Stimulated activated CD4-positive, alpha-beta T cell treated with anti-CD3 and anti-CD28 coated beads, Interleukin-4, amount 100 ng/mL, for 4 hours (primary cell): ENCODE data around the gene USH1G.

ENCODE experiments used
- DNase-seq, 2 experiments: peaks; one replicate each; pipeline ENCODE4 v3.0.0-alpha.2; 2020

The USH1G gene

DNA sequence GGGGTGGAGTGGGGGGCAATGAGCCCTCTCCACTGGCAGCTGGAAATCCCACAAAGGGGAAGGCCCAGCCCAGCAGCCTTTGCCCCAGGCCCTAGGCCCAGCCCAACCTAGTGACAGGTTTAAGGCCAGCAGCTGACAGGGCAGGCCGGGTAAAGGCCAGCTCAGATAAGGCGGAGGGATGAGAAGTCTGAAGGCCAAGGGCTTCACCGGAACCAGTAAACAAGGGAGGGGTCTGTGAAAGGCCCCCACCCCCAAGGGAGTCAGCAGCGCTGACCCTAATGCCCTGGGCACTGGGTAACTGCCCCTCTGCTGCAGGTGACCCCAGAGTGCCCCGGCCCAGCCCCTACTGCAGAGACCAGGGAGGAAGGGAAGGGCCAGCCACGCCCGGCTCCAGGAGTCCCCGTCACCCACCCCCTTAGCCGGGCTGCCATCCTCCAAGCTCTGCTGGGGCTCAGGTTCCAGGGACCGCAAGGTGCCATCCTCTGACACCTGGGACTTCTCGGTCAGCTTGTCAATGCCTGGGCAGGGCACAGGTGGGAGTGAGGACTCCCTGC is 30.2 kb upstream of the USH1G start:
- no peak for DNase-seq

DNA sequence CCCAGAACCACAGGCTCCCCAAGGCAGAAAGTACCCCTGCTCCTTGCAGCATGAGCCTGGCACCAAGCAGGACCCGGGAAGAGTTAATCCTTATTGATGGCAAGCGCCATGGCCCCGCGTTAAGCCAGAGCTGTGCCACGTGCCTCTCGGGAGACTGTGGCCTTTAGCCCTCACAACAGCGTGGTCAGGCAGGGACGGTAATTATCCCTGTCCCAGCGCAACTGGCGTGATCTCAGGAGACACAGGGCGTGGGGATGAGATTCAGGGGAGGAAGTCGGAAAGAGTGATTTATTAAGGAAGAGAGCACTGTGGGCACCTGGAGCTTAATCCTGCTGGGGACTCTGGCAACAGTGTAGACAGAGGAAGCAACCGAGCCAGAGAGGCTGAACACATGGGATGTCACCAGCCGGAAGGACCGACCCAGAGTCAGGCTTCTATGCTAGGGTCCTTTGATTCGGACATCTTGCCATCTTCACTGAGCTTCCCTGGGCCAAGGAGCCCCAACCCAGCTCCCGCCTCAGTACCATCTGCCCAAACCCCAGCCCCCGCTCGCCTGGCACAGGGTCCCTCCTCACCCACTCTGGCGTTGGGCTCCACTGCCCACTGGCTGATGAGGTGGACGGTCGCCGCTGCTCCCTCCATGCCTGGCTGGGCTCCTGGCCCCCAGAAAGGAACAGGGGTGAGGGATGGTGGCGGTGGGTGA is 29.5 kb upstream of the USH1G start:
- no peak for DNase-seq

DNA sequence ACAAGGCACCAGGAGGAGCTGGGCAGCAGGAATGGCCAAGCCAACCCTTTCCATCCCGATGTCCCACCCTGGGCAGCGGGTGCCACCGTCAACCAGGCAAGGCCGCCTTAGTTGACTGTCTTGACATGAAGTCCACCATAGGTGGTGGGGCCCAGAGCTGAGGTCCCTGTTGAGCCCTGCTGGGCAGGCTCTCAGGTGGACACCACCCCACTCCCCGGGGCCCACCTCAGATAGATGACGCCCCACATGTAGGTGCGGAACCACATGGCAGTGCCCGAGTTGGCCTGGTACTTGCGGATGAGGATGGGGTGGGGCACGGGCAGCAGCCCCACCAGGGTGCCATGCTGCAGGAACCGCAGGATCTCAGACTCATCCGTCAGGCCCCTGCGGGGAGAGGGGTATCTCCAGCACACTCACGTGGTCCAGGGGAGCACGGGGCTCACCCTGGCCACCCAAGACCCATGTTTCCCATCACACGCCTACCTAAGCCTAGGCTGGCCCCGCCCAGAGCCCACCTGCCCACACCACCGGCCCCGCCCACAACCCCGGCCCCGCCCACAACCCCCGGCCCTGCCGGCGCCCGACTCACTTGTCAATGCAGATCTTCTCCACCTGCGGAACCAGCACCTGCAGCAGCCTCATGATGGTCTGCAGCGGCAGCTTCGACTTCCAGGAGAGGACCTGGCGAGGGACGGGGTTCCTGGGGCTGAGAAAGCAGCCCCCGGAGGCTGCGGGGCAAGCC is 28.8 kb upstream of the USH1G start:
- DNase-seq = no peak

DNA sequence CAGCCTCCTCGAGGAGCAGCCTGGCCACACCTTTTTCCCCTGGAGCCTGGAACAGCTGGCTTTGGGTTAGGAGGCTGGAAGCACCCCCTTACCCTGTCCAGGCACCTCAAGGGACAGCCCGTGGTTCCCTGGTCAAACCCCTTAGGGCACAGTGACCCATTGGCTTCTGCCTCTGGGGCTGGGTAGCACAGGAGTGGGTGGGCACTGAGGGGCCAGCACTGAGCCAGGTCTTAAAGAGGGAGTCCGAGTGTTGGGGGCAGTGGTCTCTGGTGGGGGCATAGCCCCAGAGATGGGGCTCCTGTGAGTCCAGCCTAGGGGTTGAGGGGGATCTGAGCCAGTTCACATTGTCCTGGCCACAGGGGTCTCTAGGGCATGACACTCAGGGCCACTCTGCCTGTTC is 28.0 kb upstream of the USH1G start:
- DNase-seq = no peak

DNA sequence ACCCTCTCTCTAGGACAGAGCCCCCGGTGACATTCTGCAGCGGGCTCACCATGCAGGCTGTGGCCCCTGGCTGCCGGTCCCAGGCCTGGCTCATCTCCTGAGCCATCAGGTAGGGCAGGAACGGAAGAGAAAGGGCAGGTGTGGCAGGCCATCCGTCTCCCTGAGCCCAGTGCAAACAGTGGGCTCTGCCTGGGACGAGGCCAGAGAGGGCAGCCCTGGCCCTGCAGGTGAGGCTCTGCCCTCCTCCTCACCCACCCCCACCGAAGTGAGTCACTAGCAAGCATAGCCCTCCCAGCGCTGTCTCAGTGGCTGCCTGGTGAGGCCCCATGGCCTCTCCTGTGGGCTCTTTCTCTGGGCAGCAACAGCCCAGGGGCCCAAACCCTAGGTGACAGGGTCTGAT is 27.2 kb upstream of the USH1G start:
- no peak for DNase-seq

DNA sequence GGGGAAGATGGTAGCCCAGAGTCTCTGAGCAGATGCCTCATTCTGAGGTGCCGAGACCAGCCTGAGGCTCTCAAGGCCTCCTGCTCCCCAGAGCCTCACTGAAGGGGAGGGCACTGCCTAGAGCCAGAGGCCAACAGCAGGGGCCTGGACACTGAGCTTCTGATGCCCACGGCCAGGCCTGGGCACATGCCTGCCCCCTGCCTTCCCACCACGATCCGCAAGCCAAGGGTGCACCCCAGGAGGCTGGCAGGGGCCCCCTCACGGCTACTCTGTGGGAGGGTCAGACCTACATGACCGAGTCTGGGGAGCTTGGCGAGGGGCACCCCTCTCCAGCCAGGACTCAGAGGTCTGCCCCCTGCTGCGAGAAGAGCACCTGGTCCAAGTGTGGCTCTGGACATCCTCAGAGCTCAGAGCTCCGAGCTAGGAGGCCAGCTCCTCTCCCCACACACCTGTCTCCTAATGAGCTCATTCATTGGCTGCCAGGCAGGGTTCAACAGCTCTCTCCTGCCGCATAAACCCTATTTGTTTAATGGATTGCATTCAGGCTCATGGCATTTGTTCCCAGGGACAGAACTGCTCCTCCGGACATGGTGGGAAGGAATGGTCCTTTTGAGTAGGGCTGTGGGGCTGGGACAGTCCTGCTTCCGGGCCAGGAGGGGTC is 26.5 kb upstream of the USH1G start:
- no peak for DNase-seq

DNA sequence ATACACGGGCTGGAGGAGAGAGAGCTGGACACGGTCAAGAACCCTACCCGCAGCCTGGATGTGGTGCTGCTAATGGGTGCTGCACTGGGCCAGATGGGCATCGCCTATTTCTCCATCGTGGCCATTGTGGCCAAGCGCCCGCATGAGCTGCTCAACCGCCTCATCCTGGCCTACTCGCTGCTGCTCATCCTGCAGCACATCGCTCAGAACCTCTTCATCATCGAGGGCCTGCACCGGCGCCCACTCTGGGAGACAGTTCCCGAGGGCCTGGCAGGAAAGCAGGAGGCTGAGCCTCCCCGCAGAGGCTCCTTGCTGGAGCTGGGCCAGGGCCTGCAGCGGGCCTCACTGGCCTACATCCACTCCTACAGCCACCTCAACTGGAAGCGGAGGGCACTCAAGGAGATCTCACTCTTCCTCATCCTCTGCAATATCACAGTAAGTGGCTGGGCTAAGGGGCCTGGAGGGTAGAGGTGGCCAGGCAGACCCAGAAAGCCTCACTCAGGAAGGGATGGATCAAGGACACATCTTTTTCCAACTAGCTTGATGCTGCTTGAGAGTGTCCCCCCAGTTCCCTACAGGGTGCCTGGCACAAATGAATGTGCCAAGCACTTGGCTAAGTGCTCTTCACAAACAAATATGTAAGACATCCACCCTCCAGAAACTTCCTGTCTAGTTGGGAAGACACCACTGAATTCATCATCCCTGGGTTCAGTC is 24.1 kb upstream of the USH1G start:
- no peak for DNase-seq

DNA sequence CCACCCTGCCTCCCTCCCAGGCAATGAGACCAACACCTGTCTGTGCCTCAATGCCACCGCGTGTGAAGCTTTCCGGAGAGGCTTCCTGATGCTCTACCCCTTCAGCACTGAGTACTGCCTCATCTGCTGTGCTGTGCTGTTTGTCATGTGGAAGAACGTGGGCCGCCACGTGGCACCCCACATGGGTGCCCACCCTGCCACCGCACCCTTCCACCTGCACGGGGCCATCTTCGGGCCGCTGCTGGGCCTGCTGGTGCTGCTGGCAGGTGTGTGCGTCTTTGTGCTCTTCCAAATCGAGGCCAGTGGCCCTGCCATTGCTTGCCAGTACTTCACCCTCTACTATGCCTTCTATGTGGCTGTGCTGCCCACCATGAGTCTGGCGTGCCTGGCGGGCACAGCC is 23.6 kb upstream of the USH1G start:
- DNase-seq = no peak

DNA sequence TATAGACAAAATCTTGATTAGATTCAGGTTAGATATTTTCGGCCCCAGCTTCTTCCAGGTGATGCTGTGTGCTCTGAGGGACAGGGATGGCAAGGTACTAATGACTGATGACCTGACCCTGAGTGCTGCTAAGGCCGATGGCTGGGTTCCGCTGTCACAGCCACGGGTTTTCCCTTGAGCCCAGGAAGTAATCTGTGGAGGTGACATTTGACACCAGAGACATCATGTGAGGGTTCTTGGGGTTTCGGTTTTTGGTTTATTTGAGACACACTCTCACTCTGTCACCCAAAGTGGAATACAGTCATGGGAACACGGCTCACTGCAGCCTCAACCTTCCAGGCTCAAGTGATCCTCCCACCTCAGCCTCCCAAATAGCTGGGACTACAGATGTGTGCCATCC is 22.5 kb upstream of the USH1G start:
- no peak for DNase-seq

DNA sequence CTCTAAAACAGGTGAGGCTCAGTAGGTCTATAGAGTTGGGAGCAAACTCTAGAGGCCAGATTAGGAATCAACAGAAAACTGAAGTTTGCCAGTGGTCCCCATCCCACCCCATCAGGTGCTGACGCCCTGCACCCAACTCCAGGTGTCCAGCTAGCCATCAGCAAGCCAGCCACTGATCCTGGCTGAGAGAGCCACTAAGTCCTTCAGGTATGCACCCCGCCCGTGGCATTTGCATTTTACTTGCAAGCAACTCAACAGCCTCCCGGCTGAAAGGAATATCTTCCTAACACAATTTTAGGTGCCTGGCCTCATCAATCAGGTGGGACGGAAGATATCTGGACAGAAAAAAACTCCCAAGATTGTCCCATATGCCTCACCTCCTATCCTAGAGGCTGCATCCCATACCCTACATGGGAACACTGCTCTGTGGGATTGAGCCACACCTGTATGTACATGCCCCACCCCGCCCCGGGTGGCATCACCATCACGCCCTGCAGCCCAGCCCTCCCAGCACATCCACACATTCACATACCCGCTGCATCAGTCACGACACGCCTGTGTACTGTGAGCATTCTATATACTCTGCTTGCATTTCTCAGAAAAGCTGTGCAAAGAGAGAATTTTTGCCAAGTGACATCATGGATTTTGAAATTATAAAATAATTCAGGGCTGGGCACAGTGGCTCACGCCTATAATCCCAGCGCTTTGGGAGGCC is 20.9 kb upstream of the USH1G start:
- no peak for DNase-seq

DNA sequence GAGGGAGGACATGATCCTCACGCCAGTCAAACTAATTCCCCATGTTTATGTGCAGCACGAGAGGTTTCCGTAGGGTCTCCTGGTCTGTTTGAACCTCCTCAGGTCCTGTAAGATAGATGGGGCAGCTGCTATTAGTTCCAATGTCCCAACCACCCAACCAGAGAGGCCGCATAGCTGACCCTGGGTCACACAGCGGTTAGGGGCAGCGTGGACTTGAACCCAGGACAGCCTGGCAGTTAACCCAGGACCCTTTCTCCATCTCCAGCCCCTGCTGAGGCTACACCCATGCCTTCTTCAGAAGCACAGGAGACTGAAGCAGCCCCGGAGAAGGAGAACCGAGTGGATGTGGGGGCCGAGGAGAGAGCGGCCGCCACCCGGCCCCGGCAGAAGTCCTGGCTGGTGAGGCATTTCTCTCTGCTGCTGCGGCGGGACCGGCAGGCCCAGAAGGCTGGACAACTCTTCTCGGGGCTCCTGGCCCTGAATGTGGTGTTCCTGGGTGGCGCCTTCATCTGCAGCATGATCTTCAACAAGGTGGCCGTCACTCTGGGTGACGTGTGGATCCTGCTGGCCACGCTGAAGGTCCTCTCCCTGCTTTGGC is 18.2 kb upstream of the USH1G start:
- DNase-seq = no peak

DNA sequence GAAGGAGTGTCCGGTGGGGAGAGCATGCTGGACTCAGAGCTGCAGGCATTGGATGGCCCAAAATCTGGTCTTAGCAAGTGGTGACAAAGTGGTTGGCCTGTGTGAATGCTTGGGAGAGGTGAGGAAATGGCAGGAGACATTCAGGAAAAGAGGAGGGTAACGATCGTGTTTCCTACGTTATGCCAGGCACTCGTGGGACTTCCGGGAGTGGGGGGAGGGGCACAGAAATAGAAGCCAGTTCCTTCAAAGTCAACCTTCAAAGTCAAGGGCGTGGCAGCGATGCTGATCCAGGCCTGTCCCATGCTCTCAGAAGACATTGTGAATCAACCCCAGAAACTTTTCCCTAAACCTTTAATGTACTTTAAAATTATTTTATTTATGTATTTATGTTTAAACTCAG is 16.5 kb upstream of the USH1G start:
- DNase-seq = no peak

DNA sequence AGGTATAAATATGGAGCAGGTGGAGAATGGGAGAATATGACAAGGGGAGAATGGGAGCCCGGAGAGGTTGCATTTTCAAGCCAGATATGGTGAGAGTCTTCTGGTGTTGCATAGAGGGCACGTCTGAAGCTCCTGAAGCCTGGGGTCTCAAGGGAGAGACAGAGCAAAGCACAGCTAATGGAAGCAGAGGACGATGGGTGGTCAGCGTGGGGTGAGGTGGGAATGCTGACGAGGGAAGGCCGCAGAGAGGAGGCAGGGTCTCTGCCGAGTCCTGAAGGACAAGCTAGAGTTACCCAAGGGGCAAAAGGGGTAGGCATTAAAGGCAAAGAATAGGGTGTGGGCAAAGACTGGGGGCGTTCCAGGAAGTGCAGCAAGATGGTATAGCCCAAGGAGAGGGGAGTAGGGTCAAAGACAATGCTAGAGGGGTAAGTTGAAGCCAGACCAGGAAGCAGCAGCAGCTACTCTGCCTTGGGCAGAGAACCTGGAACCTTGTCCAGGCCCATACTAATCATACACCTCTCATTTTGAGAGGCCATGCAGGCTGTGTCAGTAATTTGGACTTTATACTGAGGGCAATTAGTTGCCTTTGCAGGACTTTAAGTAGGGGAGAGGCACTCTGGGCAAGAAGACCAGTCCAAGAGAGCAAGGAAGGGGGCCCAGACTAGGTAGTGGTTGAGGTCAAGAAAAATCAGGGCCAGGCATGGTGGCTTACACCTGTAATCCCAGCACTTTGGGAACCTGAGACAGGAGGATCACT is 15.3 kb upstream of the USH1G start:
- no peak for DNase-seq

DNA sequence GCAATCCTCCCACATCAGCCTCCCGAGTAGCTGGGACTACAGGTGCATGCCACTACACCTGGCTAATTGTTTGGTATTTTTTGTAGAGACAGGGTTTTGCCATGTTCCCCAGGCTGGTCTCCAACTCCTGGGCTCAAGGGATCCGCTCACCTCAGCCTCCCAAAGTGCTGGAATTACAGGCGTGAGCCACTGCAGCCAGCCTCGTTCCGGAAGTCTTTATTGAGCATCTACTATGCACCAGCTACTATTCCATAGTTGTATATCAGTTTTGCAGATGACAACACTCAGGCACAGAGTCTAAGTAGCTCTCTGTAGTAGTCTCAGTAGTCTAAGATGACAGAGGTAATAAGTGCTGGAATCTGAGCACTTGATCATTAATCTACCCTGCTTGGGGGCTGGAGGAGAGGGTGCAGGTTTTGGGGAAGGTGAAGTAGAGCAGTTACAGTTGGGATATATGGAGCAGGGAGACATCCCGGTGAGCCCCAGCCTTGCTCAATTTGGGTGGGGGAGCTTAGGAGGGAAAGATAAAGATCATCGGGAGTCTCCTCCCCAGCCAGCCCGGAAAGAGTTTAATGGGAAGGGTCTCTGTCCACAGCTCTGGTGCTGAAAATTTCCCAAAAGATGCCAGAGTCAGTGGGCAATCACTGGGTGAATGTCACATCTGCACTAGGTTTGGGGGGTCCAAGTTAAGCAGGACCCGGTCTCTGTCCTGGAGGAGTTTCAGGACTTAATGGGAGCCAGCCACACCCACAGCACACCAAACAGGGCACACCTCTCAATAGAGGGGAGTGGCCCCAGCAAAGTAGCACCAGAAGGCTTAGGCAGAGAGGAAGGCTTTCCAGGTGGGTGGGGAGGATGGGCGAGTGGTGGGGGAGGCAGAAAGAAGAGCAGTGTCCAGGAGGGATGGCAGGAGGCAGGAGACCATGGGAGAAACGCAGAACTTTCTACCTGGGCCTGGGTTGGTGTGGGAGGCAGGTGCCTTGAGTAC is 14.3 kb upstream of the USH1G start:
- no peak for DNase-seq

DNA sequence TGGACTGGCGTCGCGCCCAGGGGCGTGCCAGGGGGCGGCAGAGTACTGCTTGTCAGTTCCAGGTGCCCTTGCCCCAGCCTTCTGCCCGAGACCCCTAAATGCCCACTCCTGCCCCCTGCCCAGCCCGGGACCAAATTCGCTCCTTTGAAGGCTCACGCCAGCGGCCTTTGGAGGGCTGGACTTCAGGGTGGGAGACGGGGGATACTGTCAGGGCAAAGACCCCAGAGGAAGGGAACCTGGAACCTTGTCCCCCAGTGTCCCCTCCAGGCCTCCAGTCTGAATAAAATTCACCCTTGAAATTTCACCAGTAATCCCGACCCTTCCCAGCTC is 13.4 kb upstream of the USH1G start:
- no peak for DNase-seq

DNA sequence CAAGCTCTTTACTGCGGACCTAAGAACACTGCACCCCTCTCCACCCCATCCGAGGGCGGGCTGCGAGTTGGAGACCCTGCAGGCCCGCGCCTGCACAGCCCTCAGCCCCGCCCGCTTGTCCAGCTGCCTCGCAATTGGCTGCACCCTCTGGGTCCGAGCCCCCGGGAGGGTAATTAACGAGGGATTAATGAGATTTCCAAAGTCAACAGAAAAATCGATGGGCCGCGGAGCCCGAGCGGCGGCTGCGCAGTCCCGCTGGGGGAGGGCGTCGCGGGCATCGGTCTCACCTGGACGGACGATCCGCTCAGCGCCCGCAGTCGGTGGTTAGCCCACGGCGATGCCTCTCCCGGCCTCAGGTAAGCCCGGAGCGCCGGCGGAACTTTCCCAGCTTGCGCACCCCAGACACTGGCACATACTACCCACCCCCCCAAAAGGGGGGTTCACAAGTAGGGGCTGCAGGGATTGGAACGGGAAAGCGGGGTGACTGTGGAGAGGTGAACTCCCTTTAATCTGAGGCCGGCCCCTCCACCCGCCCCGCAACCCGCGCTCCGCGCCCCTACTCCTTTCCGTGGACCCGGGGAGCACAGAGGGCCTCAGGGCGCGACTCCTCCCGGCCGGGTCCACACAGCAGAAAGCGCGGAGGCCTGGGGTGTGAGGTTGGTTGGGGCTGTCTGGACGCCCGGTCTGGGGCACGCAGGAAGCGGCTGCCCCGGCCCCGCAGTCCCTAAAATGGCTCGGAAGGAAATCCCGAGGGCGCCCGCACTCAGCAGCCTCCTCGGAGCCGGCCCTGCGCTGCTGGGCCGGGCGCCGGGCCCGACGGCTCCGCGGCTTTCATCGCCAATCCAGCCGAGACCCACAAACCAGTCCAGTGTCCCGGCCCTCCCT is 12.8 kb upstream of the USH1G start, which contains the start of gene OTOP3:
TSS of gene OTOP3 (plus strand) at position 314 of the 885 bp plus-strand sequence. CDS start at position 338, 24 bp downstream.
- no peak for DNase-seq

DNA sequence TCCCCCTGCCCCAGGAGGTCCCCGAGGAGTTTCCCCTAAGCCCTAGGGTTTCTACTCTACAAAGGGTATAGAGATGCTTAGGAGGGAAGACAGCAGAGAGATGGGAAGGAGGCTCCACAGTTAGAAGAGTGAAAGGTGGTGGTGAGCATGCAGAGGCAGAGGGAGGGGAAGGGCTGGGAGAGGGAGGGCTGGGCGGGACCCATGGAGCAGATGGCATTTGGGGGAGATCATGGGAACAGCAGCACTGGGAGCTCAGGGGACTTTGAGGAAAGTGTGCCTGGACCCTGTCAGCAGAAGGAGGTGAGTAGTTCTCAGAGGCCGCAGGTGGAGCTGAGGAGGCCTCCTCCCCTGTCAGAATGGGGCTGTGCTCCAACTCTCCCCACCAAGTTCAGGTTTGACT is 12.0 kb upstream of the USH1G start:
- DNase-seq = no peak

DNA sequence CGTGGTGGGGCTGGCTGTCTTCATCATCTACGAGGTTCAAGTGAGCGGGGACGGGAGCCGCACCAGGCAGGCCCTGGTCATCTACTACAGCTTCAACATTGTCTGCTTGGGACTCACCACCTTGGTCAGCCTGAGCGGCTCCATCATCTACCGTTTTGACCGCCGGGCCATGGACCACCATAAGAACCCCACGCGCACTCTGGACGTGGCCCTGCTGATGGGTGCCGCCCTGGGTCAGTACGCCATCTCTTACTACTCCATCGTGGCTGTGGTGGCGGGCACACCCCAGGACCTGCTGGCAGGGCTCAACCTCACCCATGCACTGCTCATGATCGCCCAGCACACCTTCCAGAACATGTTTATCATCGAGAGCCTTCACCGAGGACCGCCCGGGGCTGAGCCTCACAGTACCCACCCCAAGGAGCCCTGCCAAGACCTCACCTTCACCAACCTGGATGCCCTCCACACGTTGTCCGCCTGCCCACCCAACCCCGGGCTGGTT is 7.5 kb upstream of the USH1G start:
- no peak for DNase-seq

DNA sequence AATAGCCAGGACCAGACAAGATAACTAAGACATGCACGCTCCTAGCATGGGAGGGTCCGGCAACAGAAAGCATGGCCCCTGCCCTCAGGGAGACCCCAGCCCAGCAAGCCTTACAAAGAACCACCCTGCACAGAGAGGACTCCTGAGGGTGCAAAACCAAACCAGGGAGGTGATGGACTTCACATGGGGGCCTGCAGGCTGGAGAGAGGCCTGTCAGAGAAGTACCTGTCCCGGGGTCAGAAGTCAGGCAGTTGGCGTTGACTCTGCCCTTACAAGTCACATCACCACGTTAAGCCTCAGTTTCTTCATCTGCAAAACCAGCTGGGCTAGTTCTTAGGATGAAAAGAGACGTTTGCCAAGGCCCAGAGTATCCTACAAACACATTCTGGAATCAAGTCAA is 5.7 kb upstream of the USH1G start:
- no peak for DNase-seq
